ENCODE data around the gene ATP8B4. TPM values are rescaled to one million over a fixed set of nuclear protein-coding genes. Genes with fewer than 3 reads are reported as not detected.

ATP8B4 gene
- total and polyA plus RNA-seq, 3 donors from 2014 or later: 2.4 to 6.1 (median 2.5) TPM

DNA sequence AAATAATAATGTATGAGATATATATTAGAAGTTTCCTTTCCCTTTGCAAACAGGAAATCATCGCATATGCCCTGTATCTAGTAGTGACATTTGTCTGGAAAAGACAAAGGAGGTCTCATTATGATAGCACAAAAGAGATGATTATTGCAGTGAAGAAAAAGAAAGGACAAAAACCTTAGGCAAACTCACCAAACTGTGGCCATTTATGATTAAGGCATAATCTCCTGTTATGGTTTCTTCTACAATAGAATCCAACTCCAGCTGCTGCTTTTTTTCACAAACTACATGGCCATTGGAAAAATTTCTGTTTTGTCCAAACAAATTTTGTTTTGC, 218.2 kb downstream of the ATP8B4 start:
- no peaks in the 10 kb centered on the region for H3K9me3 ChIP-seq
- H3K27ac ChIP-seq: peak overlapping the region in 1 of 2 donors; percentile 74
- DNase-seq: no peak
- H3K4me3 ChIP-seq: no peak overlapping the region
- peaks cover 12% of the 10 kb centered on the region for H3K4me1 ChIP-seq
- no peaks in the 10 kb centered on the region for H3K27me3 ChIP-seq
- 89 to 95% methylated on average over 1 of the region's 1 CpG for WGBS, 2 donors
- intact Hi-C loops (cut with DNase I; ENCODE audit: low total_unique reads): no loop called here
- no peaks in the 10 kb centered on the region for H3K36me3 ChIP-seq (ENCODE audit: low read depth, missing control alignments)
- TF ChIP-seq, protein P1, sequence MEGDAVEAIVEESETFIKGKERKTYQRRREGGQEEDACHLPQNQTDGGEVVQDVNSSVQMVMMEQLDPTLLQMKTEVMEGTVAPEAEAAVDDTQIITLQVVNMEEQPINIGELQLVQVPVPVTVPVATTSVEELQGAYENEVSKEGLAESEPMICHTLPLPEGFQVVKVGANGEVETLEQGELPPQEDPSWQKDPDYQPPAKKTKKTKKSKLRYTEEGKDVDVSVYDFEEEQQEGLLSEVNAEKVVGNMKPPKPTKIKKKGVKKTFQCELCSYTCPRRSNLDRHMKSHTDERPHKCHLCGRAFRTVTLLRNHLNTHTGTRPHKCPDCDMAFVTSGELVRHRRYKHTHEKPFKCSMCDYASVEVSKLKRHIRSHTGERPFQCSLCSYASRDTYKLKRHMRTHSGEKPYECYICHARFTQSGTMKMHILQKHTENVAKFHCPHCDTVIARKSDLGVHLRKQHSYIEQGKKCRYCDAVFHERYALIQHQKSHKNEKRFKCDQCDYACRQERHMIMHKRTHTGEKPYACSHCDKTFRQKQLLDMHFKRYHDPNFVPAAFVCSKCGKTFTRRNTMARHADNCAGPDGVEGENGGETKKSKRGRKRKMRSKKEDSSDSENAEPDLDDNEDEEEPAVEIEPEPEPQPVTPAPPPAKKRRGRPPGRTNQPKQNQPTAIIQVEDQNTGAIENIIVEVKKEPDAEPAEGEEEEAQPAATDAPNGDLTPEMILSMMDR (IDR thresholded peaks at IDR 0.05): no peak
- no peak for TF ChIP-seq POLR2A (IDR thresholded peaks at IDR 0.05)

DNA sequence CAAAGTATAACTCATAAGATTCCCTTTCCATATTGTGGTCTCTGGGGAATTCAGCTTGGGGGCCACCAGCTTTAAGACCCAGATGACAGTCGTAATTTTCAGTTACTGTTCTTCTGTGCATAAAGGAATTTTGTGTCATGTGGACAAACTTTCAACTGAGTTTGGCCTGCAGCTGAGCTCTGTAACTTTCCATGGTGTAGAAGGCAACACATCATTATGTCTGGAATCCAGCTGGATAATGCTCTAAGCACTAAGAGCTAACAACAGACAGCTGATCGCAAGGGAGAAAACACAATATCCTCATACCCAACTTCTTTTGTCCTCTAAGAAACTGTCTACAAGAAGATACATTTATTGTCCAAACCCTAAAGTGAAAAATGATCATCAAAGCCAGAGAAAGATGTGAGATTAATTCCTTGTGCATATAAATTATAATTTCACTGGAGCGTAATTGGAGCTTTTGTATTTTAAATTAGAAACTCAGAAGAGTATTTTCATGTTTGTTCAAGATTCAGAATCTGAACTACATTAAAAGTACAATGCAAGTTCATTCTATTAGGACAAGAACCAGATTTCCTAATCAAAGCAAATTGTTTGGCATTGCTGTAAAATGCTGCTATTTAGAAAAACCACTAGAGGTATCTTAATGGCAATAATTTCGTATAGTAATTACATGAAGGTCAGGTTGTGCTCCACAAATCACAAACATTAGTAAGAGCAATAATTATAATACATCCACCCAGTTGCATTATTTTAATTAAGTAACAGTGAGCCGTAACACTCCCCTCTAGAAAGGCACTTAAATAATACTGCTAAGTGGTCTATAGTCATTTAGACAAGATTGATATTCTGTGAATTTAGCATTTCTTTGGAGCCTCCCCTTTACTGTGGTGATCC, 218.8 kb downstream of the ATP8B4 start:
- no peaks in the 10 kb centered on the region for H3K27me3 ChIP-seq
- 55 to 68% methylated on average over 5 of the region's 5 CpGs for WGBS, 2 donors
- no peaks in the 10 kb centered on the region for H3K36me3 ChIP-seq (ENCODE audit: low read depth, missing control alignments)
- H3K9me3 ChIP-seq: no peaks in the 10 kb centered on the region
- H3K4me1 ChIP-seq: peaks cover 12% of the 10 kb centered on the region
- intact Hi-C loops (cut with DNase I; ENCODE audit: low total_unique reads): no loop called here
- H3K27ac ChIP-seq: peak overlapping the region in 1 of 2 donors; percentile 31
- no peak for TF ChIP-seq POLR2A (IDR thresholded peaks at IDR 0.05)
- TF ChIP-seq, protein P1 (IDR thresholded peaks at IDR 0.05): no peak
- H3K4me3 ChIP-seq: no peak overlapping the region
- DNase-seq: no peak

DNA sequence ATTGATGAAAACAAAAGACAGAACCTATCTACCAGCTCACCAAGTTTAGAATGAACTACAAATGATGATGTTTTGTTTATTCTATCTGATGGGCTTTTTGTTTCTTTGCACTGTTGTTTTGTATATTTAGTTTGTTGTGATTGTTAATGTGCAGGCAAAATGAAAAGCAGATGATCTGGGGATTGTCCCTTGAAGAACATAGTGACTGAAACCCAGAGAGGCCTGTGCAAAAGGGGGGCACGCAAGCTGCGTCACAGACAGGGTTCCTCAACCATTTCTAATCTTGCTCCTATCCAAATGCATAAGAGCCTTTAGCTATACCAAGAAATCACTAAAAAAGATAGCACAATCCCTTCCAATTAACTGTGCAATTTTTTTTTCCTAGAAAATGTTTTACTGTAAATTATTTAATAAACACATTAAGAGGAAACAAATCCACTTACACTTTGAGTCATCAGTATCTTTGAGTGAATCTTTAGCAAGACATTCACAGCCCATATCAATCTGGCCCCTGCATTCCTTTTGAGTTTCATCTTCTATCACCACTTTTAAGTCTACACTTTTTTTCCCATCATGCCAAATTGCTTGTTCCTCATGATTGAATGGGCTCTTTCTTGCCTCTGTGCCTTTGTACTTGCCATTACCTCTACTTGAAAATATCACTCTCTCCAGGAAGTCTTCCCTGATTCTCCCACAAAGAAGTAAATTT, 220.3 kb downstream of the ATP8B4 start:
- H3K4me1 ChIP-seq: peaks cover 12% of the 10 kb centered on the region
- no peaks in the 10 kb centered on the region for H3K27me3 ChIP-seq
- no peak overlapping the region for H3K4me3 ChIP-seq
- H3K9me3 ChIP-seq: no peaks in the 10 kb centered on the region
- WGBS, 2 donors: 88 to 94% methylated on average over 2 of the region's 2 CpGs
- no peaks in the 10 kb centered on the region for H3K36me3 ChIP-seq (ENCODE audit: low read depth, missing control alignments)
- intact Hi-C loops (cut with DNase I; ENCODE audit: low total_unique reads): no loop called here
- no peak for DNase-seq
- no peak overlapping the region for H3K27ac ChIP-seq
- TF ChIP-seq, protein P1 (IDR thresholded peaks at IDR 0.05): no peak
- no peak for TF ChIP-seq POLR2A (IDR thresholded peaks at IDR 0.05)

DNA sequence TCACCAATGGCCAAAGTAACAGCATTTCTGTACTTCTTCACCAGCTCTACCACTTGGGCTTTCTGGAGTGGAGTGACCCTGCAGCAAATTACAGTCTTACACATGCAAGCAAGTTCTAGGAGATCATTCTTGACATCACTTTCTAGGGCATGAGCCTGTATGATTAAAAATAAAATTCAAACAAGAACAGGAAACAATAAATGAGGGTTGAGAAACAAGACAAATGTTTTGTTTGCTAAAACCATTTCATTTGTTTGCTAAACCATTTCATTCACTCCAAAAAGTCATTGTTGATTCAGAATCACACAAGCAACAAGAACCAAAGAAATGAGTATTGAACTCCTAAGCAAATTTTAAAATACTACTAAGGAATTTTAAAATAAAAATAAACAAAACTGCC, 220.9 kb downstream of the ATP8B4 start:
- Histone ChIP-seq H3K36me3 (ENCODE audit: low read depth, missing control alignments) (no peaks in the 10 kb centered on the region), H3K4me3 (no peak overlapping the region), H3K4me1 (peaks cover 9% of the 10 kb centered on the region), H3K9me3 (no peaks in the 10 kb centered on the region), H3K27me3 (no peaks in the 10 kb centered on the region), H3K27ac (no peak overlapping the region)
- TF ChIP-seq POLR2A (IDR thresholded peaks at IDR 0.05): no peak
- TF ChIP-seq, protein P1 (IDR thresholded peaks at IDR 0.05): no peak
- no peak for DNase-seq
- intact Hi-C loops (cut with DNase I; ENCODE audit: low total_unique reads): no loop called here

Data from testis (tissue), 3 donors.